ENCODE measurements around the gene THSD7B. TPM values are rescaled to one million over a fixed set of nuclear protein-coding genes. Genes with fewer than 3 reads are reported as not detected.

Gene THSD7B
- total RNA-seq, 1 donor from 2014 or later = not detected

DNA sequence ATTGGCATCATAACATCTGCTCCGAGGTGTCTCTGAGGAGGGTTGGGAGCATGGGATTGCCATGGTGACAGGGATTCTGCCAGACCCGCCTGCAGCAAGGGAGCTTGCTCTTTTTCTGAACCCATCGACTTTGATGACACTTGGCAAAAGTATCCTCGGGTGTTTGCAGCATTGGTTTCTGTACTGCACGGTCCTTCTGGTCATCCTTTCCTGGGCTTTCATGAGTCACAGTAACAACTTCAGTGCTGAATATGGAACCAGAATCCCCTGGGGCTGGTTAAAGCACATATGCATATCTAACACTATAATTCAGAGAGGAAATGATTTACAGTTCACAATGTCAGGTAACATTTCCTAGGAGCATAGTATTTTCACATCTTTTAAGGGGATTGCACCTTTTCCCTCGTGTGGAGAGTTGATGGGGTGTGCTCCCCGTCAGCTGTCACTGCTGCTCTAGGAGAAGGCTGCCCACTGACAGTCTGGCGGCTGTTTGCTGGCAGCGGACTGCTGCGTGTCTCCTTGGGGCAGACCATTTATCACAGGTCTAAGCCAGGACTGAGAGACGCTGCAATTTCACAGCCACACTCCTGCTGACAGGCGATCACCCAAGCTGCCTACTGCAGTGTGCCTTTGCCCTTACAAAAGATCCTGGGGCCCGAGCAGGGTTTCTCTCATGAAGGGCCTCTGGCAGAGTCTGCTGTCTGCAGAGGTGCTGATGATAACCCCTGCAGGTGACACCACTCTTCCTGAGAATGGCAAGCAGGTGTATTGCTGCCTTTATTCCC, 425.3 kb downstream of the THSD7B start:
- DNase-seq (ENCODE audit: low read depth) = peak; percentile 31

DNA sequence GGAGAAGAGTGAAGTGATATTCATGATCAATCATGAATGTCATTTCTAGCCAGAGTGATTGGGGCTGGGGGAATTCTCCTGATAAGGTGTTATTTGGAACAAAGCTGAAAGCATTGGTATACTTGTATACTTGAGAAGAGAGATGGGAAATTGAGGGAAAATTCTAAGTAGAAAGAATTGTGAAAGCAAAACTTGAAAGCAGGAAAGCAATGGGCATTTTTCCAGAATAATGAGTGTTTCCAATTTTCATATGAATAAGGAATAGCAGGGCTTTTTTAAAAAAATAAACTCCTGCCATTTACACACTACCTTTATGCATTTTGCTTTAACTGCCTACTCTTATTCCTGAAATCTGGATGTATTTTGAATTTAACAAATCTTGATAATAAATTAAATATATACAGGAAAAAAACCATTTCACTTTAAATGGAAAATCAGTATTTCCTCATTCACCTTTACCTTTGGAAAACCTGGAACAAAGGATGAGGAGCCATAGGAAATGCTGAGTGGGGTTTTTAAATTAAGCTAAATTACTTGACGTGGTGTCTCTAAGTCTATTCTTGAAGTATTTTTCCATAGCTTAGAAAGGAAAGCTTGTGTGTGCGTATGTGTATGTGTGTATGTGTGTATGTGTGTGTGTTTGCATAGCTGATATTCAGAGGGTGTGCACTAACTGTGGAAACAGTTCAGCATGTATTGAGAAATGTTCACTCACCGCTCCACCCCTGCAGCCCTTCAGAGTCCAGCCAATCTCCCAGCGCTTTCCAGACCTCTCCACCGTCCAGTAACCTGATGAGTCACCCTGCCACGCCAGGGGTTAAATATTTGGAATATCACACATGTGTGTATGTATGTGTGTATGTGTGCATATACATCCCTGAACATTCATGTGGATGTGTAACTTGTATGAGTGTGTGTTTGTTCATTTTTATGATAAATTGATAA, 427.3 kb downstream of the THSD7B start:
- DNase-seq (ENCODE audit: low read depth) = no peak

DNA sequence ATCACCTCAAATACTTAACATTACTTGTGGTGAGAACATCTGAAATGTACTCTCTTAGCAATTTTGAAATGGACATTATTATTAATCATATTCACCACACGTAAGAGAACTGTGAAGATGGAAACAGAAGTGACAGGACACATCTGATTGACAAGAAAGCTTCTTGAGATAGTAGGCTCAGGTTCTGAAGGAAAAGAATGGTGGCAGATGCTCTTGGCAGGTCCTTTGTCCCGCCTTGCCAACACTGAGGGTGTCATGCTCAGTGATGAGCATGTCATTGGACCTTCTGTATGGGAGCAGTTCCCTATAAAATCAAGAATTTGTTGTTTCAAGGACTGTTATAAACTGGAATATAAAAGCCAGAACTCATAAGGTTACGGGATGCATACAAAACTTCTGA, 428.1 kb downstream of the THSD7B start:
- no peak for DNase-seq (ENCODE audit: low read depth)

DNA sequence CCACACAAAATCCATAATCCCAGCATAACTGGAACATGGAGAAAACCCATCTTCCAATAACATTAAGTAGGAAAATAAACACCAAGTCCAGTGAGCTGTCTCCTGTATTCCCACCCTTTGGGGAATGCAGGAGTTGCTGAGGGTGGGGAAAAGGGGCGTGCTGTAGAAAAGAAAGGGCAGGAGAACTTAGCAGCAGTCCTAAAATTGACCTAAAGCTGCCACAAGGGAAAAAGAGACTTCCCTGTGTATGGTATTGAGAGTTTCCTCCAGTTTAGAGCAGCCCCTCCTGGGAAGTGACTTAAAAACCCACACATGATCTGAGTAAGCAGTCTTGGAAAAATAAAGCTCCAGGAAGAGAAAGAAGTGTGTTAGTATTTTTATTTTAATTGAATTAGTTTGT, 428.8 kb downstream of the THSD7B start:
- DNase-seq (ENCODE audit: low read depth) = no peak

DNA sequence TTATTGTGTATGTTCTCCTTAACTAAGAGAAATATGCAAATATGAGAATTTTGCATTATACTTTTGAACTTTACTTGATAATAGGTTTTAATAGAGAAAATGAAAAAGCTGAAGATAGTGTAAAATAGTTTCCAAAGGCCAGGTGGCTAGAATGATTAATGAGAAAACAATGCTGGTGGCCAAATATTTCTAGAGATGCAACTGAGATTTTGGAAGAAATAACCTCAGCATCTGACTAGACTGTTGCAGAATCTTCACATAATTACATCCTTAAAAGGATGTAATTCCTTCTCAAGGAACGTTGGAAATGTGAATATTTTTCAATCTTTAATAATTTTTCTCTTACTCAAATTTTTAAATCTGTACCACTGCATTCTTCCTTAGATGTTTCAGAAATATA, 434.4 kb downstream of the THSD7B start:
- DNase-seq (ENCODE audit: low read depth) = no peak

DNA sequence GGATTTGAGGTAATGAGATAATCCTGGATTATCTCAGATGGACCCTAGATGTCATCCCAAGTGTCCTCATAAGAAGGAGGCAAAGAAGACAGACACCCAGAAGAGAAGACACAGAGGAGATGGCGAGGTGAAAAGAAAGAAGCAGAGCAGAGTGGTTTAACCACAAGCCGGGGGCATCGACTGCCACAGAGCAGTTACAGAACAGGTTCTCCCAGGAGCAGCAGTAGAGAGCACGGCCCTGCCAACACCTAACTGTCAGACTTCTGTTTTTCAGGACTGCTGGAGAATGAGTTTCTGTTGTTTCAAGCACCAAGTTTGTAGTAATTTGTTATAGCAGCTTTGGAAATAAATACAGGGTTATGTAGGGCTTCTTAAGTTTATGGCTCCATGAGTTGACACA, 437.0 kb downstream of the THSD7B start:
- no peak for DNase-seq (ENCODE audit: low read depth)

DNA sequence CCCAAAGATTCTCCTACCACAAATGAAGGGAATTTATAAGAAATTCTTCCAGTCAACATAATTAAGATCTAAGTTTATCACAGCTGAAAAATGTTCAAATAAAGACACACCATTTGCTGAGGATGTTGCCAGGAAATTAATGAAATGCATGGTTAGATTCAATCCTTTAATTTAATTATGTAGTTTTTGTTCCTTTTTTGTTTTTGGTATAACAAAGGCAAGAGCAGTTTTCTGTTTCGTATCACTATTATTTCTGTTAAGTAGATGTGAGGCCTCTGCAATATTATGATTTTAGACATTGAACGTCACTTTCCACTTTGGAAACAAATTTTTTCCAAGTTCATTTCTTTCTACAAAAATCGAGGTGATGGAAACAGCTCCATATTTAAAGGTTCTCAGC, 440.0 kb downstream of the THSD7B start:
- no peak for DNase-seq (ENCODE audit: low read depth)

- no peak for DNase-seq (ENCODE audit: low read depth)
These were observed 440.7 kb downstream of the THSD7B start for GRCh38 chr2:137206069-137206468.

- DNase-seq (ENCODE audit: low read depth) = no peak
These were observed 441.7 kb downstream of the THSD7B start for GRCh38 chr2:137207030-137207429.

GRCh38 chr2:137208431-137208891, 443.1 kb downstream of the THSD7B start:
- DNase-seq (ENCODE audit: low read depth) = peak; percentile 44

DNA sequence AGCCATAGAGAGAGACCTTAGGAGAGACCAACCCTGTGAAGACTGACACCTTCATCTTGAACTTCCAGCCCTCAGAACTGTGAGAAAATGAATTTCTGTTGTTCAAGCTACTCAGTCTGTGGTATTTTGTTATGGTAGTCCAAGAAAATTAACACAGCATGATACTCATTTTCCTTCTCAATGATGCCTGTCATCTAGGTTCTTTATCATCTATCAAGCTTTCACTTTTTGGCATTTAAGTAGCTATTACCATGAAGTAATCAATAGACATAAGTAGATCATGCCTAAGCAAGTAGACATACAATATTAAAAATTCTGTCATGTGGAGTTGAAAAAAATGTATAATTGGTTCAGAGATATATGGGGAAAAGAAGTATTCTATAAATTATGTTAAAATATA, 444.7 kb downstream of the THSD7B start:
- no peak for DNase-seq (ENCODE audit: low read depth)

DNA sequence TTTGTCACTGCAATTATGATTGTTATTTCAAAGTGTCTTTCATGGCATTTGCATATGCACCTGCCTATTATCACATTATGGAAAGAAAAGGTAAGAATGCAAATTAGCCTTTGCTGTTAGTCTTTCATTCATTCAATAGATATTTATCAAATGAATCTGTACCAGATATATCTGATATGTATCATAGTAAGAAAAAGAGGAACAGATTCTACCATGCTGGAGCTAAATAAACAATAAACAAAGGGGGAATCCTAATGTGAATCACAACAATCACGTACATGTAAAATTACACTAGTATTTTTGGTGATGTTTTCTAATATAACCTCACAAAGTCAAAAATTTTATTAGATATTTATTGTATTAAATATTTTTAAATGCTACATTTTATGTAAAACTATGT, 446.4 kb downstream of the THSD7B start:
- DNase-seq (ENCODE audit: low read depth) = no peak

DNA sequence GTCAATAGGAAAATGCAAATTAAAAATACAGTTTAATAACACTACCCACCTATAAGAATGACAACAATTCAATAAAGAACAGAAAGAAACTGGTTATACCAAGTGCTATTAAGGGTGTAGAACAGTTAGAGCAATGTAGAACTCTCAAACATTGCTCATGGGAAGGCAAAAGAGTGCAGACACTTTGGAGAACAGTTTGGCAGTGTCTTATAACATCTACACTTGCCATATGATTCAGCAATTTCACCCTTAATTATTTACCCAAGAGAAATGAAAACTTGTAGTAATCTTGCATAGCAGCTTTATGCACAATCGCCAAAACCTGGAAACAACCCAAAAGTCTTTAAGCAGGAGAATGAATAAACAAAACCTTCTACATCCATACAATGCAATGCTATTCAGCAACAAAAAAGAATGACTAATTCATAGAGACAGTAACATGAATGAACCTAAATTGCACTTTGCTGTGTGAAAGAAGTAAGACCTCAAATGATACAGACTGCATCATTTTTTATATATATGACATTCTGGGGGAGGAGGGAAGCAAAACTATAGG, 455.2 kb downstream of the THSD7B start:
- no peak for DNase-seq (ENCODE audit: low read depth)

DNA sequence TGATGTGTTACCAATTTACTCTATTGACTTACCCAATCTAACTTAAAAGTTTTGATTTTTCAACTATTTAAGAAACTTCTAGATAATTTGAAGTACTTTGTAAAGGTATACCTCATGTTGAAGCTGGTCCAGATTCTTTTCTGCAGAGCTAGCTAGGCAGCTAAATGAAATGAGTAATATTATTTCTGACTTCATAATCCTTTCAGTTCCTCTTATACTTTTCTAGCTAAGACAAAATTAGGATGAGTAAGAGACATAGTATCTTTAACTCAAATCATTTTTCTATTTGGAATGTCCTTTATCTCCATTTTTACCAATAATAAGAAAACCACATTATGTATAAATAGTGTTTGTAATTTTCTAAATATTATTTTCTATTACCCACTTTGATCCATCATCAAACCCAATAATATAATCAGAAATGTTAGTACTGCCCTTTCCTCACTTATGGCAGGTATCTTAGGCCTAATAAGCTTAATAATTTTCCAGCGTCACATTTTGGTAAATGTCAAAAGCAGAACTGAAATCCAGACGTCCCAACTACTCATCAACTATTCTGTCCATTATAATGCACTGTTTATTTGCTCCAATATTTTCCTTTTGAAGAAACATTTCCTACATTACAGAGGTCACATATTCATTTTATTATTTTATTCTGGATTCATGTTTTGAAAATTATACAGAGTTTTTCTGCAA, 456.6 kb downstream of the THSD7B start:
- no peak for DNase-seq (ENCODE audit: low read depth)

DNA sequence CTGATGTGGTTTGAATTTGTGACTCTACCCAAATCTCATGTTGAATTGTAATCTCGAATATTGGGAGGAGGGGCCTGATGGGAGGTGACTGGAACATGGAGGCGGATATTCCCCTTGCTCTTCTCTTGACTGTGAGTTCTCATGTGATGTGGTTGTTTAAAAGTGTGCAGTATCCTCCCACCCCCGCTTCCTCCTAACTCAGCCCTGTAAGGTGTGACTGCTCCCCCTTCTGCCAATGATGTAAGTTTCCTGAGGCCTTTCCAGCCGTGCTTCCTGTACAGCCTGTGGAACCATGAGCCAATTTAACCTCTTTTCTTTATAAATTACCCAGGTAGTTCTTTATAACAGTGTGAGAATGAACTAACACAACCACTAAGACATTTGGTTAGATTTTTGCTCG, 458.4 kb downstream of the THSD7B start:
- no peak for DNase-seq (ENCODE audit: low read depth)

DNA sequence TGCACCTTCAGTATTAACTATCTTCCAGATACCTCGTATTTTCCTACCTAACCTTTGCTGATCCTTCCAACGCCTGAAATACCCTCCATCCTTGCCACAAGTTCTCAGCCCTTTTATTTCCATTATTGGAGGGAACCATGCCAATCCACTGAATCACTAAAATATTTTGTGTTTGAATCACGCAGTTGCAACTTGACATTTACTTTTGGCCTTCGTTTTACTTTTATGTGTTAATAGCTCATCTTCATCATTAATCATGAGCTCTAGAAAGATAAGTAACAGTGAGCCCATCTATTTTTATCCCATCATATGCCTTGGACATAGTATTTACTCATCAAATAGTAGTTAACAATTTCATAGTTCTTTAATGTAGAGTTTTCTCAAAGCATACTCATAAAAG, 463.2 kb downstream of the THSD7B start:
- DNase-seq (ENCODE audit: low read depth) = peak; percentile 31

DNA sequence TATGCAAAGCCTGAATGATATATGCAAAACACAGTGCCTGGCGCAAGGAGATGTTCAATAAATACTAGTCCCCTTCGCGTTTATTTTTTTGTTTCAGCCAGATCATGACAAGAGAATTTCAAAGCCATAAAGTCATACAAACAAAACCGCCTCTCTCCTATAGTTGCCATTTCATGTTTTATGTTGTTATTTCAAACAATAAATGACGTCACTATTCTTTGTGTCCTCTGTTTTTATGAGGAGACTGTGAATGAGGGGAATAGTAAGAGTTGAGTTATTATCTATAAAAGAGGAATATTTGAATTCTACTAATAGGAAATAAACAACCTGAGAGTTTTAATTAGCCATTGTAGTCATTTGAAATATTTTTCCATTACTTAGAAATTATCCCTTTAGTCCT, 464.5 kb downstream of the THSD7B start:
- no peak for DNase-seq (ENCODE audit: low read depth)

DNA sequence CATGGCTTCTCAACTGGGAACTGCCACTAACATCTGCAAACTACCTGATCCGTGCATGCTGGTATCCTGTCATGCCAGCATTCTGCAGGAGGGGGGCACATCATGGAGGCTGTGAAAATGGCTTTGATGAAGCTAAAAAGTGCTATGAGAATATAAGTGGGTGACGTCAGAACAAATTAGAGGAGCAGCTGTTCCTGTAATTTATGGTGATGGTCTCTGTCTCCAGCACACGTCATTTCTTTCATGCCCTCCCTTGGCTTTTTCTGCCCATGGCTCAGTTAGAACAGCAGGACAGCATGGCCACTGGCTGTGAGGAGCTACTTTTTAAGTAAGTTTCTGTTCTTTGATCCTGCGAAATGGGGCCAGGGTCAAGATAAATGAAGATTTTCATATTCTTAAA, 466.3 kb downstream of the THSD7B start:
- DNase-seq (ENCODE audit: low read depth) = no peak

- no peak for DNase-seq (ENCODE audit: low read depth)
These were observed 466.7 kb downstream of the THSD7B start for GRCh38 chr2:137232076-137232475.

DNA sequence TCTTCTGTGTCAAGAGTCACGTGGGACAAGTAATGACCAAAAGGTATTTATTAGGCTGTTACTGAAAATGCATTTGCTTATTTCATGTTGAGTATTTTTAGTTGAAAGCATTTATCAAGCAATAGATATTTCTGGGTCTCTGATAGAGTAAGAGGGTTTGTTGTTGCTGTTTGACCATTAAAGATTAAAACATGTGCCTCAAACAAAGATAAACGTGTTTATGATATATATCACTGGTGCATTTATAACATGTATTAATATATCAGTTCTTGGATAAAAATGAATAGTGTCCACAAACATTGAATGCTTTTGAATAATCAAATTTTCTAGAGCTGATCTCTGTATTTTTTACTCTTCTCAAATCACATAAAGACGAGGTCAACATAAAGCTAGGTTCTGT, 467.7 kb downstream of the THSD7B start:
- no peak for DNase-seq (ENCODE audit: low read depth)

- peak; percentile 37 for DNase-seq (ENCODE audit: low read depth)
These were observed 471.7 kb downstream of the THSD7B start for GRCh38 chr2:137237055-137237454.
